ENCODE data around the gene WFIKKN1.

DNA sequence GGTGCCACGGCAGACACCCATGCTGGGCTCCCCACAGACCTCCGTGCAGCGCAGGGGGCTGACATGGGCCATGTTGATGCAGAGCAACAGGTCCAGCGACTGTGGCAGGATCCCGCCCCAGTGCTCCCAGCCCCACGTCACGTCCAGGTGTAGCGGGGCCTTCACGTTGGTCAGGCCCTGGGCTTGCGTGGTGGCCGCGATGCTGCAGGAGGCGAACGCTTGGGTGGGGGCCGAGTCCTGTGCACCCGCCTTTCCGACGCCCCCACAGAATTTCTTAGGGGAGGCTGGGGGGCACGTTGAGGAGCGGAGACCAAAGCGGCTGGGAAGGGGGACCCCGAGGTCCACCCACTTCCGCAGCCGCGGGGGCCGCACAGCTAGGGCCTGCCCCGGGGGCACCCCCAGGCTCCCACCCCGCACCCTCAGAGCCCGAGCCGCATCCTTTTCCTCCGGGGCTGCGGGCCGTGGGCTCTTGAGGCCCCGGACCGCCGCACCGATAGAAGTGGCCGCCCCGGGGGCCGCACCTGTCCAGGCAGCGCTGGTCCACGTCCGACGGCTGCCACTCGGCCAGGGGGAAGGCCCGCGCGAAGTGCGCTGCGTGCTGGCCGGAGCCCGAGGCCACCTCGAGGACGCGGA is 4.9 kb downstream of the WFIKKN1 start:
- TF ChIP-seq TEAD4 (CRISPR knock-in tag; IDR thresholded peaks at IDR 0.05), result no peak
- TF ChIP-seq, protein P1, sequence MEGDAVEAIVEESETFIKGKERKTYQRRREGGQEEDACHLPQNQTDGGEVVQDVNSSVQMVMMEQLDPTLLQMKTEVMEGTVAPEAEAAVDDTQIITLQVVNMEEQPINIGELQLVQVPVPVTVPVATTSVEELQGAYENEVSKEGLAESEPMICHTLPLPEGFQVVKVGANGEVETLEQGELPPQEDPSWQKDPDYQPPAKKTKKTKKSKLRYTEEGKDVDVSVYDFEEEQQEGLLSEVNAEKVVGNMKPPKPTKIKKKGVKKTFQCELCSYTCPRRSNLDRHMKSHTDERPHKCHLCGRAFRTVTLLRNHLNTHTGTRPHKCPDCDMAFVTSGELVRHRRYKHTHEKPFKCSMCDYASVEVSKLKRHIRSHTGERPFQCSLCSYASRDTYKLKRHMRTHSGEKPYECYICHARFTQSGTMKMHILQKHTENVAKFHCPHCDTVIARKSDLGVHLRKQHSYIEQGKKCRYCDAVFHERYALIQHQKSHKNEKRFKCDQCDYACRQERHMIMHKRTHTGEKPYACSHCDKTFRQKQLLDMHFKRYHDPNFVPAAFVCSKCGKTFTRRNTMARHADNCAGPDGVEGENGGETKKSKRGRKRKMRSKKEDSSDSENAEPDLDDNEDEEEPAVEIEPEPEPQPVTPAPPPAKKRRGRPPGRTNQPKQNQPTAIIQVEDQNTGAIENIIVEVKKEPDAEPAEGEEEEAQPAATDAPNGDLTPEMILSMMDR (IDR thresholded peaks at IDR 0.05), result no peak
- no peak for TF ChIP-seq NR1H2 (CRISPR knock-in tag; IDR thresholded peaks at IDR 0.05)
- no peak for TF ChIP-seq ZNF219 (CRISPR knock-in tag; IDR thresholded peaks at IDR 0.05; ENCODE audit: borderline replicate concordance)
- TF ChIP-seq NR2C2 (CRISPR knock-in tag; IDR thresholded peaks at IDR 0.05), result no peak
- TF ChIP-seq ZNF121 (CRISPR knock-in tag; IDR thresholded peaks at IDR 0.05), result no peak
- TF ChIP-seq, protein P2, sequence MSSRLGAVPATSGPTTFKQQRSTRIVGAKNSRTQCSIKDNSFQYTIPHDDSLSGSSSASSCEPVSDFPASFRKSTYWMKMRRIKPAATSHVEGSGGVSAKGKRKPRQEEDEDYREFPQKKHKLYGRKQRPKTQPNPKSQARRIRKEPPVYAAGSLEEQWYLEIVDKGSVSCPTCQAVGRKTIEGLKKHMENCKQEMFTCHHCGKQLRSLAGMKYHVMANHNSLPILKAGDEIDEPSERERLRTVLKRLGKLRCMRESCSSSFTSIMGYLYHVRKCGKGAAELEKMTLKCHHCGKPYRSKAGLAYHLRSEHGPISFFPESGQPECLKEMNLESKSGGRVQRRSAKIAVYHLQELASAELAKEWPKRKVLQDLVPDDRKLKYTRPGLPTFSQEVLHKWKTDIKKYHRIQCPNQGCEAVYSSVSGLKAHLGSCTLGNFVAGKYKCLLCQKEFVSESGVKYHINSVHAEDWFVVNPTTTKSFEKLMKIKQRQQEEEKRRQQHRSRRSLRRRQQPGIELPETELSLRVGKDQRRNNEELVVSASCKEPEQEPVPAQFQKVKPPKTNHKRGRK (CRISPR knock-in tag; IDR thresholded peaks at IDR 0.05; ENCODE audit: borderline replicate concordance), result no peak
- TF ChIP-seq, protein P3, sequence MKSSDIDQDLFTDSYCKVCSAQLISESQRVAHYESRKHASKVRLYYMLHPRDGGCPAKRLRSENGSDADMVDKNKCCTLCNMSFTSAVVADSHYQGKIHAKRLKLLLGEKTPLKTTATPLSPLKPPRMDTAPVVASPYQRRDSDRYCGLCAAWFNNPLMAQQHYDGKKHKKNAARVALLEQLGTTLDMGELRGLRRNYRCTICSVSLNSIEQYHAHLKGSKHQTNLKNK (CRISPR knock-in tag; IDR thresholded peaks at IDR 0.05), result no peak
- TF ChIP-seq NFE2L1 (CRISPR knock-in tag; IDR thresholded peaks at IDR 0.05), result no peak
